Brain microvascular endothelial cell (primary cell): ENCODE results near the gene PCLAF.
"Not testable (repeated sequence)": the region's sequence is repeated elsewhere in the genome, so short reads cannot be mapped to it uniquely, and the experiment has no call there.

Source experiments
- DNase-seq: peaks from one replicate; pipeline ENCODE4 v3.0.0-alpha.2; 2020
- H3K27ac ChIP-seq: fragments of 250-450 bp; sonication (Bioruptor Pico); 2 replicates; pipeline ENCODE4 v1.5.1; 2020; ENCODE audit warnings: mild to moderate bottlenecking, moderate library complexity
- H3K27me3 ChIP-seq: fragments of 250-450 bp; sonication (Bioruptor Pico); replicated peaks from 2 replicates; pipeline ENCODE4 v1.5.1; 2020; ENCODE audit warnings: mild to moderate bottlenecking
- H3K36me3 ChIP-seq: fragments of 250-450 bp; sonication (Bioruptor Pico); replicated peaks from 2 replicates; pipeline ENCODE4 v1.5.1; 2020; ENCODE audit warnings: mild to moderate bottlenecking
- H3K4me3 ChIP-seq: 2 replicates; pipeline ENCODE4 v1.5.1; 2011; ENCODE audit warnings: low read depth, mild to moderate bottlenecking, control low read depth, low read length, moderate library complexity
- CTCF ChIP-seq: IDR thresholded peaks from 2 replicates; pipeline ENCODE4 v1.5.1; 2011; ENCODE audit warnings: low read depth, mild to moderate bottlenecking, moderate library complexity, low read length, control low read depth, inconsistent platforms; ENCODE audit errors: missing control alignments
- in situ Hi-C: cut with HindIII; loops from 2 replicates; pipeline ENCODE4 v1.10.0; 2017; ENCODE audit warnings: low sequenced_read_pairs, low pct_ligation_motif_present

PCLAF gene

GRCh38 chr15:64333986-64334929 lies 47.0 kb downstream of the PCLAF start:
- TF ChIP-seq CTCF = no peak
- Histone ChIP-seq H3K27me3 (no peaks in the 10 kb centered on the region), H3K27ac (no peak overlapping the region), H3K4me3 (no peak overlapping the region), H3K36me3 (no peaks in the 10 kb centered on the region)
- DNase-seq = no peak
- in situ Hi-C loops = no loop called here

- in situ Hi-C loops = no loop called here
- H3K27me3 ChIP-seq = no peaks in the 10 kb centered on the region
- no peak for TF ChIP-seq CTCF
- no peak for DNase-seq
- H3K27ac ChIP-seq = no peak overlapping the region
- no peaks in the 10 kb centered on the region for H3K36me3 ChIP-seq
- H3K4me3 ChIP-seq = no peak overlapping the region
These were observed 47.7 kb downstream of the PCLAF start for GRCh38 chr15:64333516-64333915.

DNA sequence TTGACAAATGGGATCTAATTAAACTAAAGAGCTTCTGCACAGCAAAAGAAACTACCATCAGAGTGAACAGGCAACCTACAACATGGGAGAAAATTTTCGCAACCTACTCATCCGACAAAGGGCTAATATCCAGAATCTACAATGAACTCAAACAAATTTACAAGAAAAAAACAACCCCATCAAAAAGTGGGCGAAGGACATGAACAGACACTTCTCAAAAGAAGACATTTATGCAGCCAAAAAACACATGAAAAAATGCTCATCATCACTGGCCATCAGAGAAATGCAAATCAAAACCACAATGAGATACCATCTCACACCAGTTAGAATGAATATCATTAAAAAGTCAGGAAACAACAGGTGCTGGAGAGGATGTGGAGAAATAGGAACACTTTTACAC lies 49.6 kb downstream of the PCLAF start:
- H3K36me3 ChIP-seq, H3K4me3 ChIP-seq, in situ Hi-C loops, H3K27ac ChIP-seq, H3K27me3 ChIP-seq, DNase-seq: not testable (repeated sequence)

GRCh38 chr15:64326975-64327374 lies 54.3 kb downstream of the PCLAF start:
- DNase-seq, in situ Hi-C loops, H3K4me3 ChIP-seq, H3K36me3 ChIP-seq, H3K27me3 ChIP-seq, H3K27ac ChIP-seq: not testable (repeated sequence)

DNA sequence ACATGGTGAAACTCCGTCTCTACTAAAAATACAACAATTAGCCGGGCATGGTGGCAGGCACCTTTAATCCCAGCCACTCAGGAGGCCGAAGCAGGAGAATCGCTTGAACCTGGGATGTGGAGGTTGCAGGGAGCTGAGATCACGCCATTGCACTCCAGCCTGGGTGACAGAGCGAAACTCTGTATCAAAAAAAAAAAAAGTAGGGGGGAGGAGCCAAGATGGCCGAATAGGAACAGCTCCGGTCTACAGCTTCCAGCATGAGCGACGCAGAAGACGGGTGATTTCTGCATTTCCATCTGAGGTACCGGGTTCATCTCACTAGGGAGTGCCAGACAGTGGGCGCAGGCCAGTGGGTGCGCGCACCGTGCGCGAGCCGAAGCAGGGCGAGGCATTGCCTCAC lies 54.8 kb downstream of the PCLAF start:
- H3K4me3 ChIP-seq, H3K27me3 ChIP-seq, in situ Hi-C loops, DNase-seq, H3K36me3 ChIP-seq, H3K27ac ChIP-seq: not testable (repeated sequence)

DNA sequence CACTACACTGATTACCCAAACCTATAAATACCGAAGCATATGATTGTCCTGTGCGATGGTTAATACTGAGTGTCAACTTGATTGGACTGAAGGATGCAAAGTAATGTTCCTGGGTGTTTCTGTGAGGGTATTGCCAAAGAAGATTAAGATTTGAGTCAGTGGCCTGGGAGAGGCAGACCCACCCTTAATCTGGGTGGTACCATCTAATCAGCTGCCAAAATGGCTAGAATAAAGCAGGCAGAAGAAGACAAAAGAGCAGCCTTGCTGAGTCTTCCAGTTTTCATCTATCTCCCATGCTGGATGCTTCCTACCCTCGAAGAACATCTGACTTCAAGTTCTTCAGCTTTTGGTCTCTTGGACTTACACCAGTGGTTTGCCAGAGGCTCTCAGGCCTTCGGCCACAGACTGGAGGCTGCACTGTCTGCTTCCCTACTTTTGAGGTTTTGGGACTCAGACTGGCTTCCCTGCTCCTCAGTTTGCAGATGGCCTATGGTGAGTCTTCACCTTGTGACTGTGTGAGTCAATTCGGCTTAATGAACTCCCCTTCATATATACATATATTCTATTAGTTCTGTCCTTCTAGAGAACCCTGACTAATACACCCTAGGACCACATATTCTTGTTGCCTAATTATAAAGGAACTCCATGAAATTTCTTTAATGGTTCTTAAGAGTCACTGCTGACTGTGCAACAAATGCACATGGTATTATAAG lies 56.9 kb downstream of the PCLAF start:
- no peaks in the 10 kb centered on the region for H3K36me3 ChIP-seq
- DNase-seq = no peak
- no peaks in the 10 kb centered on the region for H3K27me3 ChIP-seq
- no peak overlapping the region for H3K27ac ChIP-seq
- no peak overlapping the region for H3K4me3 ChIP-seq
- in situ Hi-C loops = no loop called here
- no peak for TF ChIP-seq CTCF

DNA sequence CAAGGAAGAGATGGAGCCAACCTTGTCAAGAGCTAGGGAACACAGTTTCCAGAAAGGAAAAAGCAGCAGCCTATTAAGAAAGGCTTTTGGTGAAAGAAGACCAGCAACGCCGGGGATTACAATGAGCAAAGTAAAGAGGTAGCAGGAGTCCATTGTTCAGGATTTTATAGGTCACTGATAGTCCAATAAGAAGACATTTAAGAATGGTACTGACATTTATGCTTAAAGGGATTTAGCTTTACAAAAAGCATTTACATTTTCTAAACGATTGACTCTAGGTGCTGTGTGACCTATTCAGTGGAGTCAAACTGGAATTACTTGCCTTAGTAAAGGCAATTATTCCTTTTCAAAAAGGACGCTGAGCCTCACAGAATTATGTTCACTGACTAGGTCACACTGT lies 66.0 kb downstream of the PCLAF start:
- Histone ChIP-seq H3K4me3 (no peak overlapping the region), H3K27ac (no peak overlapping the region), H3K27me3 (no peaks in the 10 kb centered on the region), H3K36me3 (no peaks in the 10 kb centered on the region)
- no peak for TF ChIP-seq CTCF
- in situ Hi-C loops = no loop called here
- no peak for DNase-seq
